Right lung (tissue), 10 donors: ENCODE results near the gene AGTR1. TPM values are rescaled to one million over a fixed set of nuclear protein-coding genes. Genes with fewer than 3 reads are reported as not detected.
A peak's percentile ranks its signal among the peaks of the same experiment; 100 is the strongest.

Experiments used
- DNase-seq, 2 donors: peaks; one replicate each; pipeline ENCODE4 v3.0.0-alpha.2; 2013
- long read RNA-seq, 8 donors: transcript quantifications; one replicate each; lab custom pipeline, GENCODE V29; 2026
- polyA plus RNA-seq, 5 donors: library from polyadenylated mRNA; unstranded; fragments of 120-200 nt; gene quantifications; one replicate each; pipeline versions ENCODE4 v1.2.1 to v1.2.3, GENCODE V29; 2013; ENCODE audit warnings: inconsistent platforms in 1 of 5, low replicate concordance in 1 of 5; ENCODE audit not compliant: insufficient read length in 5 of 5, insufficient read depth in 1 of 5

The AGTR1 gene
- polyA plus RNA-seq, result 10 to 100 TPM; 22.0 to 30.7 (median 24.1) TPM
- long read RNA-seq, donor 1, transcript AGTR1-209 (2 exons, 2,359 nt), result major isoform, 10 of 11 reads
- long read RNA-seq, donor 1, partial matches to known transcripts, result 0 of 11 reads
- long read RNA-seq, donor 1, other reads (novel, unspliced or antisense), result 0 of 11 reads
- long read RNA-seq, donor 2, partial matches to known transcripts, result 0 of 6 reads
- long read RNA-seq, donor 2, other reads (novel, unspliced or antisense), result 0 of 6 reads
- long read RNA-seq, donor 3, transcript AGTR1-209 (2 exons, 2,359 nt), result major isoform, 7 of 18 reads
- long read RNA-seq, donor 3, partial matches to known transcripts, result 9 of 18 reads
- long read RNA-seq, donor 3, other reads (novel, unspliced or antisense), result 0 of 18 reads
- long read RNA-seq, donor 4, transcript AGTR1-209 (2 exons, 2,359 nt), result major isoform, 7 of 9 reads
- long read RNA-seq, donor 4, partial matches to known transcripts, result 0 of 9 reads
- long read RNA-seq, donor 4, other reads (novel, unspliced or antisense), result 0 of 9 reads
- long read RNA-seq, donor 5, transcript AGTR1-209 (2 exons, 2,359 nt), result major isoform, 8 of 10 reads
- long read RNA-seq, donor 5, partial matches to known transcripts, result 0 of 10 reads
- long read RNA-seq, donor 5, other reads (novel, unspliced or antisense), result 0 of 10 reads
- long read RNA-seq, donor 6, transcript AGTR1-201 (3 exons, 2,356 nt), result minor isoform, 5 of 34 reads
- long read RNA-seq, donor 6, transcript AGTR1-209 (2 exons, 2,359 nt), result major isoform, 10 of 34 reads
- long read RNA-seq, donor 6, partial matches to known transcripts, result 19 of 34 reads
- long read RNA-seq, donor 6, other reads (novel, unspliced or antisense), result 0 of 34 reads
- long read RNA-seq, donor 7, transcript AGTR1-209 (2 exons, 2,359 nt), result major isoform, 9 of 20 reads
- long read RNA-seq, donor 7, transcript AGTR1-201 (3 exons, 2,356 nt), result minor isoform, 5 of 20 reads
- long read RNA-seq, donor 7, partial matches to known transcripts, result 6 of 20 reads
- long read RNA-seq, donor 7, other reads (novel, unspliced or antisense), result 0 of 20 reads
- long read RNA-seq, donor 8, partial matches to known transcripts, result 0 of 2 reads
- long read RNA-seq, donor 8, other reads (novel, unspliced or antisense), result 0 of 2 reads

DNA sequence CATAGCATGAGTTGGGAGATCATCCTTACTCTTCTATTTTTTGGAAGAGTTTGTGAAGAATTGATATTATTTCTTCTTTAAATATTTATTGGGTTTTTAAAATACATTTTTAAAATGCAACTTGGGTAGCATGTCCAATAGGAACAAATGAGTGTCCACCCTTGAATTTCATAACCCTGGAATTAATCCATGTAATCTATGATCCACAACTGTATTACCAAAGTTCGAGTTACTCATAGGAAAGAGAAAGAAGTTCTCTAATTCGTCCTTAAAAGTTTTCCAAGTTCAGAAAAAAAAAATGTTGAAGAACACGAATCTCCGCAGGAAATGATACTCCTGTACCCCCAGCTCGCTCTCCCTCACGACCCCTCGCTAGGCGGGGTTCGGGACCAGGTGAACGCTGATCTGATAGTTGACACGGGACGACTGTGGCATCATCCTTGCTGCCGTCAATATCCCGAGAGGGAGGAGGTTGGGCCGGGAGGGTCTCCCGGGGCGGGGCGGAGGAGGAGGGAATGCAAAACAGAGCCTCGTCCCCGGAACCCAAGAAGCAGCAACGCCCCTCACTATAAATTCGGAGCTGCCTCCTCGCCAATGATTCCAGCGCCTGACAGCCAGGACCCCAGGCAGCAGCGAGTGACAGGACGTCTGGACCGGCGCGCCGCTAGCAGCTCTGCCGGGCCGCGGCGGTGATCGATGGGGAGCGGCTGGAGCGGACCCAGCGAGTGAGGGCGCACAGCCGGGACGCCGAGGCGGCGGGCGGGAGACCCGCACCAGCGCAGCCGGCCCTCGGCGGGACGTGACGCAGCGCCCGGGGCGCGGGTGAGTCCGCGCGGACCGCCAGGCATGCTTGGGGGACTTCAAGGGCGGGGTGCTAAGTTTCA, at the start of gene AGTR1:
Gene AGTR1 (plus strand): TSS at position 598 of the 884 bp plus-strand sequence. CDS start 43,133 bp downstream, outside the sequence.
- peak; percentile 88 for DNase-seq

DNA sequence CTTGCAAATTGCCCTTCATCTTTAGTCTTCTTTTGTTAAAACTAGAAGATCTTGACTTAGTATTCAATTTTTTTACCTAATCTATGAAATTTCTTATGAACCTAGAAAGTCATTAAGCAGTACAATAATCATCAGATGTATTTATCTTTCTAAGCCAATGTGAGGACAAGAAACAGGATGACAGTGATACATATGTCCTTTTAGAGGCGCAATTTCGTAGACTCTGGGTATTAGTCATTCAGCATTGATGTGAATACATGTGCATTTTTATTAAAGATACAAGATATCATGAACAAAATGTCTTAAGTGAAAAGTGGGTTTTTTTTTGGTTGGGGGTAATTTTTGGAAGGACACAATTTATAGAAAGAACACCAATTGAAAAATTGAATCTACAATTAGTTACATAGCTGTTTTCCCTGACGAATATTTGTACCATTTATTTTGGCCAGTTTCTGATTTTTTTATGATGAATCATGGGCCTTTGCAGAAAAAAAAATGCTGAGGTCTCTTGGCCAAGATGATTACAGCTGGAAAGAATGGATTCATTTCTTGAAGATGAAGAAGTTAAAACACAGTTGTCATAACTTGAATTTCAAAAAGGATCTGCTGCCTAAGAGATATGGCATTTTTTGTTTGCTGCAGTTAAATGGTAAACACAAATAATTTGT, 48.9 kb upstream of the AGTR1 start:
- DNase-seq, result no peak

- no peak for DNase-seq
These were observed 46.2 kb upstream of the AGTR1 start for GRCh38 chr3:148651549-148651948.

DNA sequence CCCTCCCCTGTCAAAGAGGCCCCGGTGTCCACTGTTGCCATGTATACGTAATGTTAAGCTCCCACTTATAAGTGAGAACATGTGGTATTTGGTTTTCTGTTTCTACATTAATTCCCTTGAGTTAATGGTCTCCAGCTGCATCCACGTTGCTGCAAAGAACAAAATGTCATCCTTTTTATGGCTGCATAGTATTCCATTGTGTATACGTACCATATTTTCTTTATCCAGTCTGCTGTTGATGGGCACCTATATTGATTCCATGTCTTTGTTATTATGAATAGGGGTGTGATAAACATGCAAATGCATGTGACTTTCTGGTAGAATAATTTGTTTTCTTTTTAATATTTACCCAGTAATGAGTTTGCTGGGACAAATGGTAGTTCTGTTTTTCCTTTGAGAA, 43.3 kb upstream of the AGTR1 start:
- no peak for DNase-seq

DNA sequence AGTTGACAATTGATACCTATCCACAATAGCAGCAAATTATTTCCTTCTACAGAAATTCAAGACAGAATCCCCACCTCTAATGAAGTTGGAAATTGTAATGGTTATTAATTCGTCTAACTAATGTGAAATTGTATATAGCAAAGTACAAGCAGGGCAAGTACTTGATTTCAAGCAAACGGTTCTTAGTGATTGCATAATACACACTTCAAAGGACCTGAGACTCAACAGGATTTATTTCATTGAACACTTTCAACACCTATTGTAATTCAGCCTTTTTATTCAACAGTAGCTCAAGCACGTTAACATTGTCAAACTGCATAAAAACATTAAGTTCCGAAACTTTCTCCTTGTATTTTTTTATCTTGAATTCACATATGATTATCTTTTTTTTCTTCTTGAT, 40.2 kb upstream of the AGTR1 start:
- no peak for DNase-seq

DNA sequence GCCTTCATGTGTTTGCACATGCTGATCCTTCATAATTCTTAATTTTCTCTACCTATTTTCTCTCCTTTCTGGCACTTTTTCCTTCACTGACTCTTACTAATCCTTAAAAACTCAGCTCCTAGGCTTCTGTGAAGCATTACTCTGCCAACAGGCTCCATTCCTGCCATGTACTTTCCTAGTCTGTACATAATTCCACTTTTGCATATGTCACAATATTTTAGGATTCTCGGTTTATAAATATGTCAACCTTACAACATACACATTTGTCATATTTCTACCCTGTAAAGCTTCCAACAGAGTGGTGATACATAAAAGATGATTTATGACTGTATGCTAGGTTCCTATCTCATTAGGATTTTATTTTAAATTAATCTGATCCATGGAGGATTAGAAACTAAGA, 38.2 kb upstream of the AGTR1 start:
- DNase-seq, result no peak

DNA sequence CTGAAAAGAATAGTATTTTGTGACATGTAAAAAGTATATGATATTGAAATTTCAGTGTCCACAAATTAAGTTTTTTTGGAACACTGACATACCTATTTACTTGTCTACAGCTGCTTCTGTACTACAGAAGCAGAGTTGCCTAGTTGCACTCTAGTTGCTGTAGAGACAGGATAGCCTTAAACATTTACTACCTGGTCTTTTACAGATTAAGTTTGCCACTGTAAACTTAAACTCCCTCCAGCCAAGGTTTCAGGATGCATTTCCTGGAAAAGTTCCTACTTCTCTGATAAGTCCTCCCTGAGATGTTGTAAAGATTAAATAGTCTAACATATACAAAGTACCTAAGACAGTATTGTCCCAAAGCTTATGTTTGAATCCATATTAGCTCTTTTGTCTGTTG, 17.4 kb upstream of the AGTR1 start:
- DNase-seq, result no peak

DNA sequence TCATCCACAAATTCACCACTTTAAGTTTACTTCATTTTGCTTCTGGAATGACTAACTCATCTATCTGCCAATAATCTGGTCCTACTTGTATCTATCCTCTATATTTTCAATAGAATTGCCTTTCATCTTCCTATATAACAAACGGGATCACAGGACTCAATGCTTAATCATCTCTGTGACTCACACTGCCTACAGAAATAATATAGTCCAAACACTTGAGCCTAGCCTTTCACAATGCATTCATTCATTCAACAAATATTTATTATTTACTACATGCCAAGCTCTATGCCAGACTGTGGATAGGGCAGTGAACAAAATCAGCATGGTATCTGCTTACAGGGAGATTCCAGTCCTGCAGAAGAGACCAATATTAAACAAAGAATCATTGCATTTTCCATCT, 16.6 kb upstream of the AGTR1 start:
- no peak for DNase-seq

DNA sequence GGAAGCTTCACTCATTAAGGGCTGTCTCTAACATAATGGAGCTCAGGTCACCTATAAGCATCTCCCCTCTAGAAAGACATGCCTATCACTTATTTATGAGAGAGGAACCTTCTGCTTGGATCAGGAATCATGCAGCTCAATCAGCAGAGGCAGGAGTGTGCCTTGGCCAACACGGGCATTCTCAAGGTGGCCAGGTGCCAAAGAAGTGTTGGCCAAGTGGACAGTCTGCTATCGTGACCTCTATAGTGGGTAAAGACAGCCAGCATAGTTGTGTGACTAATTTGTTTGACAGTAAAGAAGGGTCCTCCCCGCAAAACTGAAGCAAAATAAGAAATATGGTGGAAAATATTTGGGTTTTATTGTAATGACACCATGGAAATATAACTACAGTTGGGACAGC, 14.7 kb upstream of the AGTR1 start:
- DNase-seq, result no peak

- no peak for DNase-seq
These were observed 3.6 kb upstream of the AGTR1 start for GRCh38 chr3:148694116-148694515.

- DNase-seq, result no peak
These were observed 597 bp downstream of the AGTR1 start for GRCh38 chr3:148698190-148698810.

GRCh38 chr3:148705314-148705713, 7.6 kb downstream of the AGTR1 start:
- DNase-seq, result no peak

DNA sequence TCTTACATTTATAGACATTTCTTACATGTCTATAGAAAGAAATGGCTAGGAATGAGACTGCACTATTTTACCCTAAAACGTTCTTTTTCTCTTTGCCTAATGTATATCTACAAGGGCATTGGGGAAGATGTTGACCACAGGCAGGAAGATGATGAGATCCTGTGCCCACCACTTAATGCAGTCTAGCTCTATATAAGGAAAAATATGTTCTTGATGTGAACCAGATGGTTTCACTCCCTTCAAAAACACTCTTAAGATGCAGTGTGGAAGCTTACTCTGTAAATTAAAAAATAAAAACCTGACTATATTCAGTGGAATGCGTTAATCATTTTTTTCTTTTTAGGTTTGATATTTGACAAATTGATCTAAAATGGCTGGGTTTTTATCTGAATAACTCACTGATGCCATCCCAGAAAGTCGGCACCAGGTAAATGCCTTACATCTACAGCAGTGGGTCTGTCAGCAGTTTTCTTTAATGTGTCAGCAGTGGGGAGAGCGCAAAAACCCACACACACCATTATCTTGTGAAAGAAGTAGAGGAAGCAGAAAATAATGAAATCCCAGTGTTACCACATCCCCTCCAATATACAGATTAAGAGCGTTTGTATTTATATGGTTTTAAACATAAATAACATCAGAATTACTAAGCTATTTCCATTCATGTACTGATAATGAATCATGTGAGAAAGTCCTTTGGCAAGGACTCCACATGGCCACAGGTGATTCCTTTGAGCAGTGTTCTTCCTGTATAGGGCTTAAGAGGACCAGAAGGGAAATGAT, 10.1 kb downstream of the AGTR1 start:
- DNase-seq, result no peak

DNA sequence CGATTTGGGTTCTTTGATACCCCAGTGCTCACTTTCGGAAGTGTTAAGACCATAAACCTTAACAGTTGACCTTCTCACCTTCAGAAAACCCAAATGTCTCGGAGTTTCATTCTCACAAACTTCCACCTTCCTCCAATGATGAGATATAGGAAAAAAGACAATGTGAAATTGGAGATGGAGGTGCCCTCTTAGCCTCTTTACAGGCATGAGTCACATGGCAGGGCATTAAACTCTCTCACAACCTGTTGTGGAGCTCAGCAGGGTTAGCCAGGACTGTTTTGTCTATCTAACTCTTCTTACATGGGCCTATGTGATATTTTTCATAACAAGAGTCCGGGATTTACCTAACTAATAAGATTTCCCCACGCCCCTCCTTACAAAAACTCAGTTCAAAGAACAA, 10.7 kb downstream of the AGTR1 start:
- no peak for DNase-seq

GRCh38 chr3:148709560-148710253, 12.0 kb downstream of the AGTR1 start:
- no peak for DNase-seq

DNA sequence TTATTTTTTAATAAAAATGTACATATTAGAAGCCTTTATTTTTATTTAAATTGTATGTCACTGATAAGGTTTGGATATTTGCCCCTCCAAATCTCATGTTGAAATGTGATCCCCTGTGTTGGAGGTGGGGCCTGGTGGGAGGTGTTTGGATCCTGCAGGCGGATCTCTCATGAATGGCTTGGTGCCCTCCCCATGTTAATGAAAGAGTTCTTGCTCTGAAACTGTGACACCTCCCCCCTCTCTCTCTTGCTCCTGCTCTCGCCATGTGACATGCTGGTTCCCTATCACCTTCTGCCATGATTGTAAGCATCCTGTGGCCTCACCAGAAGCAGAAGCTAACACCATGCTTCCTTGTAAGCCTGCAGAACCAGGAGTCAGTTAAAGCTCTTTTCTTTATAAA, 13.0 kb downstream of the AGTR1 start:
- no peak for DNase-seq

GRCh38 chr3:148711981-148712666, 14.4 kb downstream of the AGTR1 start:
- DNase-seq, result no peak

GRCh38 chr3:148714521-148714920, 16.8 kb downstream of the AGTR1 start:
- no peak for DNase-seq
